NOMO-1 (cell line): ENCODE results near the gene ZNF189.

Source experiments
- DNase-seq, 2 experiments: peaks; one replicate each; lab custom pipeline; 2025; ENCODE audit not compliant: unreplicated experiment in 2 of 2; lab: John Stamatoyannopoulos, UW

The ZNF189 gene

DNA sequence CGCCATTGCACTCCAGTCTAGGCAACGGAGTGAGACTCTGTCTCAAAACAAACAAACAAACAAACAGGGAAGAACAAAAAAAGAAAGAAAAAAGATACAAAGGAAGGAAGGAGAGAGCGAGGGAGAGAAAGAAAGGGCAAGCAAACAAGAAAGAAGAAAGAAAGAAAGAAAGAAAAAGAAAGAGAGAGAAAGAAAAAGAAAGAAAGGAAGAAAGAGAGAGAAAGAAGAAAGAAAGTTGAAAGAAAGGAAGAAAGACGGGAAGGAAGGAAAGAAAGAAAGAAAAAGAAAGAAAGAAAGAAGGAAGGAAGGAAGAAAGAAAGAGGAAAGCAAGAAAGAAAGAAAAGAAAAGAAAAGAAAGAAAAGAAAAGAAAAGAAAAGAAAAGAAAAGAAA is 50.0 kb downstream of the ZNF189 start:
- no peak for DNase-seq

DNA sequence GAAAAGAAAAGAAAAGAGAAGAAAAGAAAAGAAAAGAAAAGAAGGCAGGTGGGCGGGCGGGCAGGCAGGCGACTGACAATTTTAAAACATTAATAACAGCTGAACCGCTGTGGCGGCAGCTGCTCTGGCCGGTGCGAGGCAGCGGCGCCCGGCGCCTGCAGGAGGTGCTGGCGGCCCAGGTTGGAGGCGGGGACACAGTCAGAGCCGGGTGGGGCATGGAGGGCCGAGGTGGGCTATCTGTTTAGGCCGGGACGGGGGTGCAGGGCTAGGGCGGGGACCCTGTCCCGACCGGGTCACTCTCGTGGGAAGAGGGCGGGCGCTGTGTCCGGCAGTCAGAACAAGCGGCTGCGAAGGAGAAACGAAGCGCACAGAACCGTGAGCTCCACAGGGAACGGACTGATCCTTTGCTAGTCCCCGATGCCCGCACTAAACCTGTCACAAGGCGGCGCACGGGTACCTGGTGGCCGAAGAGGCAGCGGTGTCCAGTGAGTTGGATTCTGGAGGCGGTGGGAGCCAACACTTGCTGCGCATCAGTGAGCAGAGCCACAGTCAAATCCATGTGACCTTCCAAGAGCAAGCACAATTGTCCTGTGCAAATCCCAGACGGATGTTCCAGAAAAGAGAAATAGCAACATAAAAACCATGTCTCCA is 50.5 kb downstream of the ZNF189 start:
- DNase-seq = peak; percentile 68 to 75

DNA sequence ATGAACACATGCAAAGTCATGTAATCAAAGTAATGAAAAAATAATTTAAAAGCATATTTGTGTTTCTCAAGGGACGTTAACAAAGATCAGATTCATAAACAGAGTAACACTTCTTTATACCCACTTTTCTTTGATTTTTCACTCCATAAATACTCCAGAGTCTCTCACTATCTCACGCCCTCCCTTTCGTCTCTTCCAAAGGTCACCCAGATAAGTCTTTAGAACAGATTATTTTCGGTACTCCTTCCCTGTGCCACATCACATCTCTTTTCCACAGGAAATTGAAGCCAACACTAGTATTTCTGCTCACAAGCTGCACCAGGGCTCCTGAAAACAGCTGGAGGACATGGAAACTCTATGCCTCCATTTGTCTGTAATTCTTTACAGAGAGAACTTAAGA is 52.3 kb downstream of the ZNF189 start:
- DNase-seq = no peak

DNA sequence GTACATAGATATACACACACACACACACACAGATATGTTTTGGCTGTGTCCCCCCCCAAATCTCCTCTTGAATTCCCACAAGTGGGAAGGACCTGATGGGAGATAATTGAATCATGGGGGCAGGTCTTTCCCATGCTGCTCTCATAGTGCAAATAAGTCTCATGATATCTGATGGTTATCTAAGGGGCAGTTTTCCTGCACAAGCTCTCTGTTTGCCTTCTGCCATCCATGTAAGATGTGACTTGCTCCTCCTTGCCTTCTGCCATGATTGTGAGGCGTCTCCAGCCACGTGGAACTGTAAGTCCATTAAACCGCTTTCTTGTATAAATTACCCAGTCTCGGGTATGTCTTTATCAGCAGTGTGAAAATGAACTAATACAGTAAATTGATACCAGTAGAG is 52.8 kb downstream of the ZNF189 start:
- DNase-seq = no peak

DNA sequence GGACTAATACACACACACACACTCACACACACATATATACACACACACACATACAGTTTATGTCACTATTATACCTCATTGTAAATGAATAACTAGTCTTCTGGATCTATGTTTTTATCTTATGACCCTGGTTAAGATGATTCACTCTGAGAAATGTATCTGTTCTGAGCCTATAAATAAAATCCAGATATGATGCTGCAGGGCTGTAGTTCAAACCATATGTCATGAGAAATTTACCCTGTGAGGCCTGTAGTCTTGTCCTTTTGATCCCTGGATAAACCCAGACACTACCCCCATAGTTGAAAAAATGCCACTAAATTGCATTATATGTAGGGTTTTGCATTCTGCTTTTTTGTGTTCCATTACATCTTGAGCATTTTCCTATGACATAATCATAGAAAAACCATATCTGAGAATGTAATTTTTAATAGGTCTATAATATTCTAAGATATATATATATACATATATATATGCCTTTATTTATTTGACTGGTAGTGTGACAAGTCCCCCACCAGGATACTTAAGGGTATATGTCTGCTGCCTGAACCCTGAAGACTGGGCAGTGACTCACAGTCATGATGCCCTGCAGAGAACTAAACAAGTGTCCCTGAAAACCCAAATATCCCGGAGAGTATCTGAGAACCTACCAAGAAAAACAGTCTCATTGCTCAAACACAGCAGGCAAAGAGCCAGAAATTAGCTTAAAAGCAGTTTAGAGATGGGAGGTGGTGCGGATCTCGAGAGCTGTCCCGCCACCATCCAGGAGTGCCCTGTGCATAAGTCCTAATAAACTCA is 55.3 kb downstream of the ZNF189 start:
- DNase-seq = no peak

DNA sequence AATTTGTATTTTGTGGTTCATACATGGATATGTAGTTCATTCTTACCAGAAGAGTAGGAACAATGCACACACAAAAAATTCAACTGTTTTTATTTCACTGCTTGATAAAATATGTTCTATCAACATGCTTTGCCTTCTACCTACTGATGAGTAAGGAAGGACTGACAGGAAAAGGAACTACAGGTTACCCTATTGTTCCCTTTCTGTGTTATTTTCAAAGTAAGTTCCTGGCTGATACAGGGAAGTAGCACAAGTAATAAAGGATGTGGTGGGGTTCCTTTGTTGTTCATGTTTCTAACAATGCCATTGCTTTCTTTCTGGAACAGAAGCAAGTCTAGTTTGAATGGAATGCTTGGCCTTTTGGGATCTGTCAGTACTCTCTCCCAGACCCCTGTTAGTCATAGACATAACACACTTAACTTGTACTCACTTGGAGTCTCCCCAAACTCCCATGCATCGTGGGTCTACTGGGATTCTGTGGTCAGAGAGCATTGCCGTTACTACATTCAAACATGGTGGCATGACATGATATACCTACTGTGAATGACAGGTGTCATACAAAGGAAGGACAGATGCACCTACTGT is 57.1 kb downstream of the ZNF189 start:
- DNase-seq = peak in 1 of 2 experiments; percentile 4

DNA sequence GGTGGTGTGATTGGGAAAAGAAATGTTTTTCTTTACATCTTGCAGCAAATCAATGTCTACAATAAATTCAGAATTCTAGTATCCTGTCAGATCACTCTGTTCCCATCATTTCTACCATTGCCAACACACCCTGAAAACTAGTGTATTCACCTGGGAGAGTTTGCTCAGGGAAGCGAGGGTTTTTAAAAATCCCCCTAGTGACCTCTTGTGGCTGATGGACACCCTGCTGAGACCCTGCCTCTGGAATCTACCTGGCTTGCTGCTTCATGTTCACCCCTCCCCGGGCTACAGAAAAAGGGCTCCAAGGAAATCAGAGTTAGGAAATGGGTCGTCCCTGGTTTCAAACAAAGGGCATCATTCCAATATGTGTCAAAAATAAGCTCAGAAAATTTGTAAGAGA is 58.4 kb downstream of the ZNF189 start:
- no peak for DNase-seq

DNA sequence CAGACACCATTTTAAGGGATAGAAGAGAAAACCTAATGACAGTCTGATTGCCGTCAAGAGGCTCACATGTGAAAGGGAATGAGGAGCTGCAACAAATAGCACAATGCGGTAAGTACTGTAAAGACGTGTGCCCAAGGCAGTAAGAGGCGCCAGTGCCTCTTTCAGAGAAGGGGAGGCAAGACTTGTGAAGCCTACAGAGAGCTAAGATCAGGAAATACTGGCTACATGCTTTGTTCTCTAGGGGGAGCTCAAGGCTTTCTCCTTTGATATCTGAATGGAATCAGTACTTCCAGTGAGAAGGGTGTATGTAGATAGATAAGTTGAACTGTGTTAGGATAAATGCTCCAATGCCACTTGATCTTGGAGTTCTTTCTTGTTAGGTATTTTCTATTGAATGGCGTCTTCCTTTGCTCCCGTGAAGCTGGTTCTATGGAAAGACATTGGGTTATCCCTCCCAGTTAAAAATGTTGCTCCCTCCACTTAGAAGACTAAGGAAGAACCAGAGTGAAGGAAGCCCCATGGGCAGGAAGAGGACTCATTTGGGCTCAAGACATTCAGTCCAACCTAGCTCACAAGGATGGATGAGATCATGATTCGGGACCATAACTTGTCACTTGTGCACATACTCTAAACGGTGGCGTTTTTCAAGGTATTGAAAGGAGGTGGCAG is 60.4 kb downstream of the ZNF189 start:
- peak; percentile 40 to 56 for DNase-seq
